Measurements from ENCODE around the gene BMP8A.
A peak's percentile ranks its signal among the peaks of the same experiment; 100 is the strongest.
"Not testable (repeated sequence)": the region's sequence is repeated elsewhere in the genome, so short reads cannot be mapped to it uniquely, and the experiment has no call there.

Gene BMP8A

GRCh38 chr1:39507230-39507928, 15.9 kb downstream of the BMP8A start:
- Histone ChIP-seq H3K27me3 (ENCODE audit: low read depth, low read length) (no peaks in the 10 kb centered on the region), H3K4me2 (ENCODE audit: low read length) (no peak overlapping the region), H3K4me3 (ENCODE audit: low read length) (no peak overlapping the region)

DNA sequence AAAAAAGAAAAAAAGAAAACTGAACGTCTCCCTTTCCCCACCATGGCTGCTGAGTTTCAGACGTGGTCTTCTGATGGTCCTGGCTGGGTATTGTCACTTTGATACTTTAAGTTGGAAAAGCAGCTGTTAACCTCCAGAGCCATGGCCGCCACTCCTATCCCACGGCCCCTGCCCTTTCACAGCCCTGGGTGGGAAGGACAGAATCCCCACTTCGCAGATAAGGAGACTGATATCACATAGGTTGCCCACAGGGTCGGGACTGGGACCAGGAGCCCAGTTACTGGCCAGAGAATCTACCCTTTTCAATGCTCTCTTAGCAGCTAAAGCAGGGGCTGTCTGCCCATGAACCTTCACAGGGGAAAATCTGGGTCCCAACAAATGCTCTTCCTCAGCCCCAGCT, 16.8 kb downstream of the BMP8A start:
- Histone ChIP-seq H4K20me1 (ENCODE audit: insufficient read depth, low read length) (no peaks in the 10 kb centered on the region), H3K27me3 (ENCODE audit: low read depth, low read length) (no peaks in the 10 kb centered on the region), H3K9me3 (ENCODE audit: insufficient read depth, low read length) (no peaks in the 10 kb centered on the region), H3K27ac (ENCODE audit: low read length) (no peak overlapping the region), H3K4me1 (ENCODE audit: low read length) (peaks cover 5% of the 10 kb centered on the region), H3K4me2 (ENCODE audit: low read length) (no peak overlapping the region), H3K9ac (ENCODE audit: low read length) (no peak overlapping the region), H3K36me3 (replicated peaks; ENCODE audit: low read depth, low read length) (no peaks in the 10 kb centered on the region), H3K4me3 (ENCODE audit: low read length) (no peak overlapping the region), H3K79me2 (ENCODE audit: low read length) (no peaks in the 10 kb centered on the region), H2AFZ (ENCODE audit: low read depth, low read length) (no peak overlapping the region)
- TF ChIP-seq, protein P1, sequence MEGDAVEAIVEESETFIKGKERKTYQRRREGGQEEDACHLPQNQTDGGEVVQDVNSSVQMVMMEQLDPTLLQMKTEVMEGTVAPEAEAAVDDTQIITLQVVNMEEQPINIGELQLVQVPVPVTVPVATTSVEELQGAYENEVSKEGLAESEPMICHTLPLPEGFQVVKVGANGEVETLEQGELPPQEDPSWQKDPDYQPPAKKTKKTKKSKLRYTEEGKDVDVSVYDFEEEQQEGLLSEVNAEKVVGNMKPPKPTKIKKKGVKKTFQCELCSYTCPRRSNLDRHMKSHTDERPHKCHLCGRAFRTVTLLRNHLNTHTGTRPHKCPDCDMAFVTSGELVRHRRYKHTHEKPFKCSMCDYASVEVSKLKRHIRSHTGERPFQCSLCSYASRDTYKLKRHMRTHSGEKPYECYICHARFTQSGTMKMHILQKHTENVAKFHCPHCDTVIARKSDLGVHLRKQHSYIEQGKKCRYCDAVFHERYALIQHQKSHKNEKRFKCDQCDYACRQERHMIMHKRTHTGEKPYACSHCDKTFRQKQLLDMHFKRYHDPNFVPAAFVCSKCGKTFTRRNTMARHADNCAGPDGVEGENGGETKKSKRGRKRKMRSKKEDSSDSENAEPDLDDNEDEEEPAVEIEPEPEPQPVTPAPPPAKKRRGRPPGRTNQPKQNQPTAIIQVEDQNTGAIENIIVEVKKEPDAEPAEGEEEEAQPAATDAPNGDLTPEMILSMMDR (IDR thresholded peaks at IDR 0.05; ENCODE audit: low read depth, low read length), result no peak
- no peak for TF ChIP-seq EZH2phosphoT487 (IDR thresholded peaks at IDR 0.05; ENCODE audit: low read depth)

More at GRCh38 chr1:39507230-39507928, 15.9 kb downstream of the BMP8A start:
- H3K4me1 ChIP-seq (ENCODE audit: low read length), result peaks cover 5% of the 10 kb centered on the region
- H3K9me3 ChIP-seq (ENCODE audit: insufficient read depth, low read length), result no peaks in the 10 kb centered on the region
- no peaks in the 10 kb centered on the region for H3K36me3 ChIP-seq (replicated peaks; ENCODE audit: low read depth, low read length)
- H4K20me1 ChIP-seq (ENCODE audit: insufficient read depth, low read length), result no peaks in the 10 kb centered on the region
- no peak overlapping the region for H2AFZ ChIP-seq (ENCODE audit: low read depth, low read length)
- no peak for TF ChIP-seq EZH2phosphoT487 (IDR thresholded peaks at IDR 0.05; ENCODE audit: low read depth)
- TF ChIP-seq, protein P1 (IDR thresholded peaks at IDR 0.05; ENCODE audit: low read depth, low read length), result peak; percentile 18; the same call in 1 of the 2 replicates
- no peaks in the 10 kb centered on the region for H3K79me2 ChIP-seq (ENCODE audit: low read length)
- H3K27ac ChIP-seq (ENCODE audit: low read length), result no peak overlapping the region
- H3K9ac ChIP-seq (ENCODE audit: low read length), result no peak overlapping the region

DNA sequence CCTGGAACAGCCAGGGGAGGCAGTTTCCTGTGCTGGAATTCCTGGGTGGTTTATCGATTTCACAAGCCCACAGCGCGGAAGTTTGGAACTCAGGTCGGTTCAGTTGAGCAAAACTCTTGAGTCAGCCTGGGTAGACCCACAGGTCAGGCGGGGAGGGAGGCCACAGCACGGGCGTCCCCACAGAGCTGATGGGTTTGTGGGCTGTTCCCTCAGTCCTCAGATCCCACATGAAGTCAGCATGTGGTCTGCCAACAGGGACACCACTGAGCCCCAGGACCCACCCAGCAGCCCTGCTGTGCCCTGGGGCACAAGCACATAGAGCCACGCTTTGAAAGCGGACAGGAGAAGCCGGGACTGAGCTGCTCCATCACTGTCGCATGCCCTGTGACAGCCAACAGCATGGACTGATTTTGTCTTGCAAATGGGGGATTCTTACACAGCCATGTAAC, 17.4 kb downstream of the BMP8A start:
- Histone ChIP-seq H3K27ac (ENCODE audit: low read length) (no peak overlapping the region), H3K9me3 (ENCODE audit: insufficient read depth, low read length) (no peaks in the 10 kb centered on the region), H3K9ac (ENCODE audit: low read length) (no peak overlapping the region), H3K27me3 (ENCODE audit: low read depth, low read length) (no peaks in the 10 kb centered on the region), H2AFZ (ENCODE audit: low read depth, low read length) (no peak overlapping the region; the same call in 1 of the 2 replicates), H3K36me3 (replicated peaks; ENCODE audit: low read depth, low read length) (no peaks in the 10 kb centered on the region), H3K4me1 (ENCODE audit: low read length) (peaks cover 5% of the 10 kb centered on the region), H3K4me2 (ENCODE audit: low read length) (no peak overlapping the region), H3K79me2 (ENCODE audit: low read length) (no peaks in the 10 kb centered on the region), H4K20me1 (ENCODE audit: insufficient read depth, low read length) (no peaks in the 10 kb centered on the region), H3K4me3 (ENCODE audit: low read length) (no peak overlapping the region)
- TF ChIP-seq, protein P1 (IDR thresholded peaks at IDR 0.05; ENCODE audit: low read depth, low read length), result no peak
- no peak for TF ChIP-seq EZH2phosphoT487 (IDR thresholded peaks at IDR 0.05; ENCODE audit: low read depth)

- H3K9me3 ChIP-seq (ENCODE audit: insufficient read depth, low read length), result no peaks in the 10 kb centered on the region
- H3K4me2 ChIP-seq (ENCODE audit: low read length), result 0 out of 2 replicates have a peak overlapping the region, but pooled peaks have one; percentile 12
- H3K36me3 ChIP-seq (replicated peaks; ENCODE audit: low read depth, low read length), result no peaks in the 10 kb centered on the region
- H3K27ac ChIP-seq (ENCODE audit: low read length), result no peak overlapping the region
- no peak for TF ChIP-seq EZH2phosphoT487 (IDR thresholded peaks at IDR 0.05; ENCODE audit: low read depth)
- TF ChIP-seq, protein P1 (IDR thresholded peaks at IDR 0.05; ENCODE audit: low read depth, low read length), result no peak
- H2AFZ ChIP-seq (ENCODE audit: low read depth, low read length), result peak overlapping the region; percentile 30; the same call in 1 of the 2 replicates
- no peaks in the 10 kb centered on the region for H3K27me3 ChIP-seq (ENCODE audit: low read depth, low read length)
- no peaks in the 10 kb centered on the region for H4K20me1 ChIP-seq (ENCODE audit: insufficient read depth, low read length)
- no peaks in the 10 kb centered on the region for H3K79me2 ChIP-seq (ENCODE audit: low read length)
- H3K9ac ChIP-seq (ENCODE audit: low read length), result no peak overlapping the region
- H3K4me1 ChIP-seq (ENCODE audit: low read length), result peaks cover 5% of the 10 kb centered on the region
- H3K4me3 ChIP-seq (ENCODE audit: low read length), result no peak overlapping the region
Measured at GRCh38 chr1:39509360-39510009, 18.0 kb downstream of the BMP8A start.

DNA sequence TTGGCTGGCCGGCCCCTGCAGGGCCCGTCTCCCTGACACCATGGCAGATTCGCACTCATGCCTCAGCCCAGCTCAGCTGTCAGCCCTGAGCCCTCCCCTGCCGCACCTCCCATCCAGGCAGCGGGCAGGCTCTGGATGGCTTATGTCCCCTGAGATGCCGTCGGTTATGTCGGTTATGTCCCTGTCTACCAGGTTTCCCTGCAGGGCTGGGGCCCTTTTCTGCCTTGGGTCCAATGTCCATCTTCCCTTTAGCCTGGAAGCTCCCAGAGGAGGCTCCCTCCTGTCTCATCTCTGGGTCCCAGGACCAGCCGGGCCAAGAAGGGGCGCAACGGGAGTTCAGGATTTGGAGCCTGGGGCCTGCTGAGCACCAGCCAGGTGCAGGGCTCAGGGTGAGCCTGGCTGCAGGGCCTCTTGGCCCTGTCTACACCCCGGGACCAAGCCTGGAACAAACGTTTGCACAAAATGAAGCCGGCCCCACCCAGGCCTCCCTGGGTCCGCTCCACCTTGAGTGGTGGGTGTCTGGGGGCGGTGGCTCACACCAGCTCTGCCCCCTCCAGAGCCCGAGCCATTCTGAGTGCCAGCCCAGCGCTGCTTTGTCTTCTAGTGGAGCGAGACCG, 19.2 kb downstream of the BMP8A start:
- not testable (repeated sequence) for H3K4me1 ChIP-seq (ENCODE audit: low read length); H3K9me3 ChIP-seq (ENCODE audit: insufficient read depth, low read length); H3K4me3 ChIP-seq (ENCODE audit: low read length); H3K27me3 ChIP-seq (ENCODE audit: low read depth, low read length); H3K79me2 ChIP-seq (ENCODE audit: low read length); H2AFZ ChIP-seq (ENCODE audit: low read depth, low read length); H3K36me3 ChIP-seq (replicated peaks; ENCODE audit: low read depth, low read length); H3K4me2 ChIP-seq (ENCODE audit: low read length); H4K20me1 ChIP-seq (ENCODE audit: insufficient read depth, low read length); H3K9ac ChIP-seq (ENCODE audit: low read length); H3K27ac ChIP-seq (ENCODE audit: low read length)

GRCh38 chr1:39511477-39511876, 20.0 kb downstream of the BMP8A start:
- not testable (repeated sequence) for H3K4me1 ChIP-seq (ENCODE audit: low read length); H3K9me3 ChIP-seq (ENCODE audit: insufficient read depth, low read length); H2AFZ ChIP-seq (ENCODE audit: low read depth, low read length); H3K79me2 ChIP-seq (ENCODE audit: low read length); H3K36me3 ChIP-seq (replicated peaks; ENCODE audit: low read depth, low read length); H3K9ac ChIP-seq (ENCODE audit: low read length); H4K20me1 ChIP-seq (ENCODE audit: insufficient read depth, low read length); H3K4me3 ChIP-seq (ENCODE audit: low read length); H3K27ac ChIP-seq (ENCODE audit: low read length); H3K4me2 ChIP-seq (ENCODE audit: low read length); H3K27me3 ChIP-seq (ENCODE audit: low read depth, low read length)

Data from OCI-LY3 (cell line).